ENCODE results near the gene CERK. TPM values are rescaled to one million over a fixed set of nuclear protein-coding genes. Genes with fewer than 3 reads are reported as not detected.

The CERK gene
- polyA plus RNA-seq, 6 donors from 2014 or later: 7.6 to 31.2 (median 19.2) TPM

GRCh38 chr22:46731246-46732040 is 6.6 kb downstream of the CERK start:
- Mint-ChIP-seq H3K4me3 (peak overlapping the region in 1 of 8 donors; percentile 77), H3K27ac (peak overlapping the region in 3 of 6 donors; percentile 54 to 93 (median 80)), H3K27me3 (no peaks in the 10 kb centered on the region), H3K36me3 (peaks cover 0 to 7% of the 10 kb centered on the region in 2 donors), H3K9me3 (no peaks in the 10 kb centered on the region), H3K4me1 (peaks cover 23 to 52% (median 50%) of the 10 kb centered on the region in 3 donors)
- no peak for DNase-seq
- no peak for ATAC-seq (ENCODE audit: low read depth in 2 of 2)

- ATAC-seq (ENCODE audit: low read depth in 2 of 2) (no peak), DNase-seq (no peak)
- H3K36me3 Mint-ChIP-seq: peaks cover 0 to 7% of the 10 kb centered on the region in 2 donors
- H3K4me1 Mint-ChIP-seq: peaks cover 22 to 44% (median 43%) of the 10 kb centered on the region in 3 donors
- H3K27ac Mint-ChIP-seq: peak overlapping the region in 1 of 6 donors; percentile 53
- H3K4me3 Mint-ChIP-seq: peak overlapping the region in 1 of 8 donors; percentile 16
- H3K27me3 Mint-ChIP-seq: no peaks in the 10 kb centered on the region
- no peaks in the 10 kb centered on the region for H3K9me3 Mint-ChIP-seq
Measured at GRCh38 chr22:46730568-46731245, 7.3 kb downstream of the CERK start.

DNA sequence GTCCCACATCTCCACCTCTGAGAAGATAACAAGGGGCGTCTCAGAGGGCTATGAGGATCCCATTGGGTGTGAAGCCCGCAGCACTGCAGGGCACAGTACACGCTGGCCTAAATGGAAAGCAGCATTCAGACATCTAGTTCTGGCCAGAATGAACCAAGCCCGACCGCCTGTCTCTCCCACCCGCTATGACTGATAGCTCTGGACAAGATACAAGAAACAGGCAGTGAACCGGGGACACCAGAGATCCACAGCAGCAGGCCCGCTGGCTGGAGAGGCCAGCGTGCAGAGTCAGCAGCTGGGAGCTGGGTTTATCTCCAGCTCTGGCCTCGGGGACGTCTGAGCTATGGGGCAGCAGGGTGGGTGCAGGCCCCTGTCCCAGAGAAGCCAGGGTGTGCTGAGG is 9.6 kb downstream of the CERK start:
- H3K9me3 Mint-ChIP-seq: no peaks in the 10 kb centered on the region
- DNase-seq (no peak), ATAC-seq (ENCODE audit: low read depth in 2 of 2) (no peak)
- H3K27me3 Mint-ChIP-seq: no peaks in the 10 kb centered on the region
- H3K36me3 Mint-ChIP-seq: peaks cover 0 to 7% of the 10 kb centered on the region in 2 donors
- H3K4me1 Mint-ChIP-seq: peaks cover 14 to 41% (median 29%) of the 10 kb centered on the region in 3 donors
- H3K27ac Mint-ChIP-seq: no peak overlapping the region
- H3K4me3 Mint-ChIP-seq: no peak overlapping the region

DNA sequence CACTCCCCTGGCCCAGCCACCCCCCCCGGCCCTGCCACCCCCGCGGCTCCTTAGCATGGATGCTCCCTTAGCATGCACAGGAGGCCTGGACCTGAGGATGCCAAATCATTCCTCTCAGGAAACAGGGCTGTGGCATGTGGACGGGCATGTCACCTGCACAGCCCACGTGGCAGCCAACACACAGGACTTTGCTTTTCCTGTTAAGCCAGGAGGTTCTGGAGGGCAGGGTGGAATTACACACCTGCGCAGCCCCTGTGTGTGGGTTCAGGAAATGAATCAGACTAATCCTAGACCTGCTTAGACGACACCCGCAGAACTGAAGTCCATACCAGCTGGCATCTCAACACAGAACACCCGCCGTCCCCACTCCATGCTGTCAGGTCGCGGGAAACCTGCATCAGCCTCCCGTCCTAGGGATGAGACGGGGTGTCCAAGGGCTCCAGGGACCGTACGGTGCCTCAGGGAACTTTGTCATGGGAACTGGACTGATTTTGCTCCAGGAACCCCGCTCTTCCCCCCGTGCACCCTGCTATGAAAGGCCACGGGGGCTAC is 10.2 kb downstream of the CERK start:
- Mint-ChIP-seq H3K27me3 (no peaks in the 10 kb centered on the region), H3K4me1 (peaks cover 14 to 41% (median 29%) of the 10 kb centered on the region in 3 donors), H3K9me3 (no peaks in the 10 kb centered on the region), H3K36me3 (peaks cover 0 to 7% of the 10 kb centered on the region in 2 donors), H3K4me3 (no peak overlapping the region), H3K27ac (no peak overlapping the region)
- DNase-seq (no peak), ATAC-seq (ENCODE audit: low read depth in 2 of 2) (no peak)

GRCh38 chr22:46726986-46727317 is 11.1 kb downstream of the CERK start:
- ATAC-seq (ENCODE audit: low read depth in 2 of 2) (no peak), DNase-seq (no peak)
- Mint-ChIP-seq H3K27ac (peak overlapping the region in 1 of 6 donors; percentile 50), H3K4me3 (peak overlapping the region in 1 of 8 donors; percentile 33), H3K27me3 (no peaks in the 10 kb centered on the region), H3K36me3 (peaks cover 0 to 7% of the 10 kb centered on the region in 2 donors), H3K9me3 (no peaks in the 10 kb centered on the region), H3K4me1 (peaks cover 14 to 40% (median 29%) of the 10 kb centered on the region in 3 donors)

GRCh38 chr22:46726066-46726985 is 11.7 kb downstream of the CERK start:
- DNase-seq: no peak
- no peaks in the 10 kb centered on the region for H3K27me3 Mint-ChIP-seq
- no peak for ATAC-seq (ENCODE audit: low read depth in 2 of 2)
- no peak overlapping the region for H3K27ac Mint-ChIP-seq
- H3K4me3 Mint-ChIP-seq: peak overlapping the region in 1 of 8 donors; percentile 40
- H3K4me1 Mint-ChIP-seq: peaks cover 9 to 33% (median 24%) of the 10 kb centered on the region in 3 donors
- no peaks in the 10 kb centered on the region for H3K9me3 Mint-ChIP-seq
- H3K36me3 Mint-ChIP-seq: peaks cover 0 to 2% of the 10 kb centered on the region in 2 donors

DNA sequence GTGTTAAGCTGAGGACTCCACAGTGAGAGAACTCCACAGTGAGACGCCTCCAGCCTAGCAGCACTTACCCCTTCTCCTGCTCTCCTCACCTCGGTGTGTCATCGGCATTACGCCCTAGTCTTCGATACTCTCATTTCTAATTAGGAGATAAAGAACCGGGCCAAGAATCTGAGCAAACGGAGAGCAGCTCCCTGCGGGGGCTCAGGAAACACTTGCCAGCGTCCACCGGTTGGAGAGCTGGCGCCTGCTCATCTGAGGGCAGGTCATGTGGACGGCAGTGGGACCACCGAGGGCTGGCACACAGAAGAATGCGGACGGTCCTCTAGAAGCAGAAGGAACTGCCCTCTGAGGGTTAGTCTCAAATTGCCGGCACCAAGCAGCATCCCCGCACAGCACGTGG is 13.0 kb downstream of the CERK start:
- ATAC-seq (ENCODE audit: low read depth in 2 of 2): no peak
- Mint-ChIP-seq H3K4me1 (peaks cover 8 to 23% (median 18%) of the 10 kb centered on the region in 3 donors), H3K4me3 (no peak overlapping the region), H3K36me3 (peaks cover under 1 to 3% of the 10 kb centered on the region in 2 donors), H3K9me3 (no peaks in the 10 kb centered on the region), H3K27ac (no peak overlapping the region), H3K27me3 (no peaks in the 10 kb centered on the region)
- no peak for DNase-seq

- H3K27ac Mint-ChIP-seq: peak overlapping the region in 1 of 6 donors; percentile 20
- H3K36me3 Mint-ChIP-seq: peaks cover 3 to 6% of the 10 kb centered on the region in 2 donors
- H3K27me3 Mint-ChIP-seq: no peaks in the 10 kb centered on the region
- DNase-seq (no peak), ATAC-seq (ENCODE audit: low read depth in 2 of 2) (no peak)
- peaks cover 8 to 22% (median 11%) of the 10 kb centered on the region in 3 donors for H3K4me1 Mint-ChIP-seq
- peak overlapping the region in 1 of 8 donors; percentile 7 for H3K4me3 Mint-ChIP-seq
- no peaks in the 10 kb centered on the region for H3K9me3 Mint-ChIP-seq
Measured at GRCh38 chr22:46723882-46724281, 14.2 kb downstream of the CERK start.

- Mint-ChIP-seq H3K4me1 (peaks cover 2 to 15% (median 9%) of the 10 kb centered on the region in 3 donors), H3K9me3 (no peaks in the 10 kb centered on the region), H3K4me3 (no peak overlapping the region), H3K27ac (no peak overlapping the region), H3K36me3 (peaks cover 10 to 20% of the 10 kb centered on the region in 2 donors), H3K27me3 (no peaks in the 10 kb centered on the region)
- no peak for ATAC-seq (ENCODE audit: low read depth in 2 of 2)
- DNase-seq: no peak
Measured at GRCh38 chr22:46721501-46722085, 16.5 kb downstream of the CERK start.

DNA sequence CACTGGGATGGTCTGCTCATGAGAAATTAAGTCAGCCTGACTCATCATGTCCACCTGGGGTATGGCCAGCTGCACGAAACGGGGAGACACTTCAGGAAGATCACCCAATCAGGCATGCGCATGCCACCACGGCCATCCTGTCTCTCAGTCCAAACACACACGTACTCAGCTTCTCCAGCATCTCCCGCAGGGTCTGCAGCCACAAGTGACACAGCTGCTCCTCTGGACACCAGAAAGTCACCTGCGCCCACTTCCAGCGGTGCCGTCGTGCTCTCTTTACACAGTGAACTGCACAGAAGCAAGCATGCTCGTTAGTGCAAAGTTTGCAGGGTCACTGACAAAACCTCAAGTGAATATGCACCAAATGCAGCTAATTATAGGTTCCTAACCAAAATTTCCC is 18.1 kb downstream of the CERK start:
- Mint-ChIP-seq H3K4me1 (peaks cover 2 to 16% (median 9%) of the 10 kb centered on the region in 3 donors), H3K4me3 (no peak overlapping the region), H3K27ac (peak overlapping the region in 1 of 6 donors; percentile 37), H3K27me3 (no peaks in the 10 kb centered on the region), H3K9me3 (no peaks in the 10 kb centered on the region), H3K36me3 (peaks cover 12 to 21% of the 10 kb centered on the region in 2 donors)
- ATAC-seq (ENCODE audit: low read depth in 2 of 2) (no peak), DNase-seq (no peak)

- ATAC-seq (ENCODE audit: low read depth in 2 of 2) (no peak), DNase-seq (no peak)
- H3K27me3 Mint-ChIP-seq: no peaks in the 10 kb centered on the region
- peaks cover 18 to 43% of the 10 kb centered on the region in 2 donors for H3K36me3 Mint-ChIP-seq
- no peaks in the 10 kb centered on the region for H3K9me3 Mint-ChIP-seq
- H3K4me3 Mint-ChIP-seq: no peak overlapping the region
- no peak overlapping the region for H3K27ac Mint-ChIP-seq
- H3K4me1 Mint-ChIP-seq: peaks cover 4 to 18% (median 6%) of the 10 kb centered on the region in 3 donors
Measured at GRCh38 chr22:46714550-46714949, 23.5 kb downstream of the CERK start.

GRCh38 chr22:46712288-46712687 is 25.8 kb downstream of the CERK start:
- Mint-ChIP-seq H3K27me3 (no peaks in the 10 kb centered on the region), H3K27ac (no peak overlapping the region), H3K36me3 (peaks cover 31 to 49% of the 10 kb centered on the region in 2 donors), H3K4me1 (peaks cover 0 to 15% (median 8%) of the 10 kb centered on the region in 3 donors), H3K4me3 (no peak overlapping the region), H3K9me3 (no peaks in the 10 kb centered on the region)
- ATAC-seq (ENCODE audit: low read depth in 2 of 2): no peak
- DNase-seq: no peak
